Right atrium auricular region (tissue), 2 donors: ENCODE data around the gene KIRREL3. TPM values are rescaled to one million over a fixed set of nuclear protein-coding genes. Genes with fewer than 3 reads are reported as not detected.

Experiments
- DNase-seq: peaks from one replicate; pipeline ENCODE4 v3.0.0-alpha.2; 2019; ENCODE audit warnings: low spot score
- H3K27ac ChIP-seq, 2 donors: fragments of 200-600 bp; sonication (generic); 1 replicate in 1 of 2; 2 replicates in 1 of 2; pipeline ENCODE4 v1.5.1; 2016 to 2019
- H3K27me3 ChIP-seq, 2 donors: fragments of 200-600 bp; sonication (generic); one replicate each; pipeline versions ENCODE4 v1.5.1 to v1.6.0; 2017 to 2019
- H3K36me3 ChIP-seq: fragments of 200-600 bp; sonication (generic); one replicate; pipeline ENCODE4 v1.5.1; 2016
- H3K4me1 ChIP-seq, 2 donors: fragments of 200-600 bp; sonication (generic); one replicate each; pipeline versions ENCODE4 v1.5.1 to v1.6.0; 2017 to 2019
- H3K4me3 ChIP-seq, 2 donors: fragments of 200-600 bp; sonication (generic); 1 replicate in 1 of 2; 2 replicates in 1 of 2; pipeline ENCODE4 v1.5.1; 2017 to 2019; ENCODE audit warnings: mild to moderate bottlenecking in 1 of 2, moderate library complexity in 1 of 2
- H3K9me3 ChIP-seq, 2 donors: fragments of 200-600 bp; sonication (generic); one replicate each; pipeline ENCODE4 v1.5.1; 2019
- total RNA-seq, 2 donors: library from RNA; depleted of rRNA; stranded (reverse); fragments of >200 nt; gene quantifications; one replicate each; pipeline ENCODE4 v1.1.0, GENCODE V29; 2016
- TF ChIP-seq, protein P1 (sequence below), 2 donors: fragments of 200-600 bp; sonication (generic); IDR thresholded peaks; one replicate each; pipeline ENCODE4 v1.5.1; 2019; ENCODE audit warnings: antibody characterized with exemption in 2 of 2

The KIRREL3 gene
- total RNA-seq, 2 donors from 2014 or later, result 0.51 to 0.74 TPM

DNA sequence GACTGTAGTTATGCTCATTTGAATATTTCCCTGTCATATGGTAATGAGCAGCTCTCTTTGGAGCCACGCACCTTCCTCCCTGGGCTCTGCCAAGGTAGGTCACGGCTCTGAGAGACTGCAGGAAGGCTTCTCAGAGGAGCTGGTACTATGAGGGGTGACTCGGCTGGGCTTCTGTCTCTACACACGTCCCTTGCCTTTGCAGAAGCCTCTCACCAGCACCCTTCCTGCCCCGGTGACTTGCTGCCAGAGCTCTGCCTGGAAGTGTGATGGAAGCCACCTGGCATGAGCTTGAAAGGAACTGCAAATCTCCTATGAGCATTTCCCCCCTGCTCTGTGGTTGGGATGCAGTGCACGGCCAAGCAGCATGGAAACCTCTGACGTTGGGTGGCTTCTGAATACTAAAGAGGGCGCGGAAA lies 74.2 kb downstream of the KIRREL3 start:
- no peaks in the 10 kb centered on the region for H3K36me3 ChIP-seq
- H3K27ac ChIP-seq, result no peak overlapping the region
- H3K4me3 ChIP-seq, result no peak overlapping the region
- TF ChIP-seq, protein P1, sequence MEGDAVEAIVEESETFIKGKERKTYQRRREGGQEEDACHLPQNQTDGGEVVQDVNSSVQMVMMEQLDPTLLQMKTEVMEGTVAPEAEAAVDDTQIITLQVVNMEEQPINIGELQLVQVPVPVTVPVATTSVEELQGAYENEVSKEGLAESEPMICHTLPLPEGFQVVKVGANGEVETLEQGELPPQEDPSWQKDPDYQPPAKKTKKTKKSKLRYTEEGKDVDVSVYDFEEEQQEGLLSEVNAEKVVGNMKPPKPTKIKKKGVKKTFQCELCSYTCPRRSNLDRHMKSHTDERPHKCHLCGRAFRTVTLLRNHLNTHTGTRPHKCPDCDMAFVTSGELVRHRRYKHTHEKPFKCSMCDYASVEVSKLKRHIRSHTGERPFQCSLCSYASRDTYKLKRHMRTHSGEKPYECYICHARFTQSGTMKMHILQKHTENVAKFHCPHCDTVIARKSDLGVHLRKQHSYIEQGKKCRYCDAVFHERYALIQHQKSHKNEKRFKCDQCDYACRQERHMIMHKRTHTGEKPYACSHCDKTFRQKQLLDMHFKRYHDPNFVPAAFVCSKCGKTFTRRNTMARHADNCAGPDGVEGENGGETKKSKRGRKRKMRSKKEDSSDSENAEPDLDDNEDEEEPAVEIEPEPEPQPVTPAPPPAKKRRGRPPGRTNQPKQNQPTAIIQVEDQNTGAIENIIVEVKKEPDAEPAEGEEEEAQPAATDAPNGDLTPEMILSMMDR (IDR thresholded peaks at IDR 0.05), result no peak
- DNase-seq, result no peak
- H3K9me3 ChIP-seq, result no peaks in the 10 kb centered on the region
- no peaks in the 10 kb centered on the region for H3K27me3 ChIP-seq
- peaks cover 0 to 10% of the 10 kb centered on the region in 2 donors for H3K4me1 ChIP-seq

DNA sequence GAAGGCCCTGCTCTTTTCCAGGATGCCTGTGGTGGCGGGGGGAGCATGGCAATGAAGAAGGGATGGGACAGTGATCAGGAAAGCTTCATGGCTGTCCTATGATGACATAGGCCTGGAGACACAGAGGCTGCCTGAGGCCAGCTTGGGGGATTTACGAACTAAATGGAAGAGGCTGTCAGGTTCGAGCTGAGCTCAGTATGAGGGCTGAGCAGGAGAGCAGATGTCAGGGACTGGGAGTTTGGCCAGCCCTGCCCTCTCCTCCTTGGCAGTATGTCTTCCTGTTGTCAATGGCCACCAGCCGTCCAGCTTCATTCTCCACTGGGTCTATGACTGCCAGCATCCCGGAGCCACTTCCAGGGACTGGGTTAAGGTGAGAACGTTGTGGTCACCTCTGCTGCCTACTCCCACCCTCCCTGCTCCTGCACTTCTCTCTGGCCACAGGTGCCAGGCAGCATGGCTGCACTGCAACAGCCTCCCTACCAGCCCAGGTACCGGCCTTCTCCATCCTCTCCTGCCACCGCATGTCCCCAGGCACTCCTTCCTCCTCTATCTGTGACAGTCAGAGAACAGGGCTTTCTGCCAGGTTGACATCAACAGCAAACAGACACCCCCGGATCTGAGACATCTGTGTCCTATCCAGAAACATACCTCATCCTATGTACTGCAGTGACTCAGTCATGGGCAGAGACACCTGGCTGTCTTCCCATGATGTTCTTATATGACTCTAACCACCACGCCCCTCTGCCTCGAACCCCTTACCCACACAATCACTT lies 75.1 kb downstream of the KIRREL3 start:
- H3K4me1 ChIP-seq, result peaks cover 0 to 8% of the 10 kb centered on the region in 2 donors
- TF ChIP-seq, protein P1 (IDR thresholded peaks at IDR 0.05), result no peak
- no peaks in the 10 kb centered on the region for H3K36me3 ChIP-seq
- H3K27me3 ChIP-seq, result no peaks in the 10 kb centered on the region
- no peak overlapping the region for H3K27ac ChIP-seq
- no peak for DNase-seq
- H3K9me3 ChIP-seq, result no peaks in the 10 kb centered on the region
- H3K4me3 ChIP-seq, result no peak overlapping the region

DNA sequence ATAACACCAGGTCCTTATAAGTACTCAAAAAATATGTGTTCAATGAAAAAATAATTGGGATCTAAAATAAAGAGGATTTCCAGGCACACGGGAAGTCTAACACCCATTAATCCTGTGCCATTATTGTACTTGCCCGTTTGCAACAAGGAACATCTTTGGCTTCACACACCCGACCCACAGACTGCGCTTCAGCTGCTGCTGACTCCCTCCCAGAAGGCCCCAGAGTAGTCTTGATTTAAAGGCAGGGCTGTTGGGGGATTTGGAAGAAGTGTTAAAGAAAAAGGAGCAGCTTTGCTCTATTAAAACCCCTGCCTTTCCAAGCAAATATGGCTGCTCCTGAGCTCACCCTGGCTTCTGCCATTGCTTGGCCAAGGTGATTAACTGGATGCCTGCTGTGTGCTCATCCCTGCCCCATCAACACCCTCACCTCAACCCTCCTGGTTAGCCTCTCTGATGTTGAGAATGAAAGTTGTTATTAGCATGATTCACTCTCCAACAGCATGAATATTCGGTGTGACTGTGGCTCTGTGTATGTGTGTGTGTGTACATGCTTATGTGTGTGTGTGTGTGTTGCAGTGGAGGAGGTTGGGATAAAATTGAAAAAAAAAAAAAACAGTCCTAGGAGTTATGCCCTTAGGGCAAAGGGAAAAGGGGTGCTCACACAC lies 76.1 kb downstream of the KIRREL3 start:
- Histone ChIP-seq H3K4me3 (no peak overlapping the region), H3K27ac (no peak overlapping the region), H3K4me1 (peaks cover 0 to 7% of the 10 kb centered on the region in 2 donors), H3K36me3 (no peaks in the 10 kb centered on the region), H3K27me3 (no peaks in the 10 kb centered on the region), H3K9me3 (no peaks in the 10 kb centered on the region)
- DNase-seq, result no peak
- TF ChIP-seq, protein P1 (IDR thresholded peaks at IDR 0.05), result no peak

DNA sequence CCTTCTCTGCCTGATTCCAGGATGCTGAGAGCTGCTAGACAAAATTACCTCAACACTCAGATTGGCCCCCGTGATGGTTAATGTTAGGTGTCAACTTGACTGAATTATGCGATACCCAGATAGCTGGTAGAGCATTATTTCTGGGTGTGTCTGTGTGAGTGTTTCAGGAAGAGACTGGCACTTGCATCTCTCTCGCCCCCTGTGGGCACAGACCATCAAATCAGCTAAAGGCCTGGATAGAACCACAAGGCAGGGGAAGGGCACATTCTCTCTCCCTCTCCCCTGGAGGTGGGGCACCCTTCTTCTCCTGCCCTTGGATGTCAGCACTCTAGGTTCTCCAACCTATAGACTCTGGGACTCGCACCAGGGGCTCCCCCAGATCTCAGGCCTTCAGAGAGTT lies 79.7 kb downstream of the KIRREL3 start:
- no peak overlapping the region for H3K4me3 ChIP-seq
- DNase-seq, result no peak
- no peak overlapping the region for H3K27ac ChIP-seq
- TF ChIP-seq, protein P1 (IDR thresholded peaks at IDR 0.05), result no peak
- no peaks in the 10 kb centered on the region for H3K36me3 ChIP-seq
- no peaks in the 10 kb centered on the region for H3K9me3 ChIP-seq
- no peaks in the 10 kb centered on the region for H3K27me3 ChIP-seq
- peaks cover 0 to 5% of the 10 kb centered on the region in 2 donors for H3K4me1 ChIP-seq

GRCh38 chr11:126919147-126919823 lies 81.3 kb downstream of the KIRREL3 start:
- no peak for DNase-seq
- Histone ChIP-seq H3K27me3 (no peaks in the 10 kb centered on the region), H3K27ac (no peak overlapping the region), H3K4me3 (no peak overlapping the region), H3K4me1 (no peaks in the 10 kb centered on the region), H3K9me3 (no peaks in the 10 kb centered on the region), H3K36me3 (no peaks in the 10 kb centered on the region)
- TF ChIP-seq, protein P1 (IDR thresholded peaks at IDR 0.05), result no peak
